Activated CD4-positive, alpha-beta T cell treated with anti-CD3 and anti-CD28 coated beads, Interleukin-2, amount 50 U/mL, for 1 hour (primary cell): Measurements from ENCODE around the gene CHD3.

Experiments used
- DNase-seq: peaks from one replicate; pipeline ENCODE4 v3.0.0-alpha.2; 2020

The CHD3 gene

DNA sequence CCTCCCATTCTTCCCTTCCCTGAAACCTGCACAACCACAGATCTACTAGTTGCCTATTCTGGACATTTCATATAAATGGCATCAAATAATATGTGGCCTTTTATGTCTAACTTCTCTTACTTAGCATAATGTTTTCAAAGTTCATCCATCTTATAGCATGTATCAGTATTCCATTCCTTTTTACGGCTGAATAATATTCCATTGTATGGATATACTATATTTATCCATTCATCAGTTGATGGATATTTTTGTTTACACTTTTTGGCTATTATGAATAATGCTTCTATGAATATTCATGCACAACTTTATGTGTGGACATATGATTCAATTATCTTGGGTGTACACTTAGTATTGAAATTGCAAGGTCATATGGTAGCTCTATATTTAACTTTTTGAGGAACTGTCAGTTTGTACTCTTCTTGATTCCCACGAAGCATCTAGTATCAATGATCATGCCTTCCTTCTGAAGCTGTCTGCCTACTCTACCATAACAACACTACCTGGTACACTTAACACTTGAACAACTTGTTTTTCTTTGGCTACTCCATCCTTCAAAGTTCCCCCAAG is 12.7 kb upstream of the CHD3 start:
- no peak for DNase-seq

DNA sequence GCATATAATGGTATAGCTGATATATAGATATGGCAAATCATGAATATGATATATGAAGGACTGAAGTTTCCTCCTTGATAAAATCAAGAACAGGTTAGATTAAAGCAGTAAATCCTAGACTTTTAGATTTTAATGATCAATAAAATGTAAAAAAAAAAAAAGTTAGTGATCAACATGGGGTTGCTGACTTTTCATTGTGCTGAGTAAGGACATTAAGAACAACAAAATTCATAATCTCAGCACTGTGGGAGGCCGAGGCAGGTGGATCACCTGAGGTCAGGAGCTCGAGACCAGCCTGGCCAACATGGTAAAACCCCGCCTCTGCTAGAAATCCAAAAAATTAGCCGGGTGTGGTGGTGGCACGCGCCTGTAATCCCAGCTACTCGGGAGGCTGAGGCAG is 10.4 kb upstream of the CHD3 start:
- no peak for DNase-seq

DNA sequence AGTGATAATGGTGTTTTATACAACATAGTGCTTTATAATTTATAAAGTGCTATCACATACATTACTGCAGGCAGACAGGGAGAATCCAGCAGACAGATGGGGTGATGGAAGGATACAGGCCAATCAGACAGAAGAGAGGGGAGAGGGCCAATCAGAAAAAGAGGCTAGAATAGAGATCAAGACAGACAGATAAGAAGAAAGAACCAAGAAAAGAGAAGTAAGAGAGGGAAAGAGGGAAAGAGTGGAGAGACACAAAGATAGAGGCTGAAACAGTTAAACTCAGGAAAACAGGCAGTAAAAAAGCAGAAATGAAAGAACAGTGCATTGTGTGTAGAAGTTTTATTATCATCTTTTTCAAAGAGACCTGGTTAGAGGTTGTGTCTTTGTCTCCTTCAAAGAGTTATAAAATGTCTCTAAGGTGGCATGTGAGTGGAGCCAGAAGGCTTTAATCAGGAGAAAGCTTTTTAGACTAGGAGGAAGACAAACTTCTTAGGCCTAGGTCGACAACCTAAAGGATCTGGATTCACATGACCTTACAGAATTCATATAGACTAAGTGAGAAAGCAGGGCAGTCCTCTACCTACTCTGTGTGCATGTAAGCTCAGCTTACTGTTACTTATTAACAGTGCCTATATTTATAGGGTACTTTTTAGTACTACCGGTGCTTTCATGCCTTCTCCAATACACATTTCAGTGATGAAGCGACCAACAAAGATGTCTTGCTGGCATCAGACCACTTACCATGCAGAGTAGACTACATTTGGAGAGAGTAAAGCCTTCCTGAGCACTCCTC is 8.3 kb upstream of the CHD3 start:
- no peak for DNase-seq

DNA sequence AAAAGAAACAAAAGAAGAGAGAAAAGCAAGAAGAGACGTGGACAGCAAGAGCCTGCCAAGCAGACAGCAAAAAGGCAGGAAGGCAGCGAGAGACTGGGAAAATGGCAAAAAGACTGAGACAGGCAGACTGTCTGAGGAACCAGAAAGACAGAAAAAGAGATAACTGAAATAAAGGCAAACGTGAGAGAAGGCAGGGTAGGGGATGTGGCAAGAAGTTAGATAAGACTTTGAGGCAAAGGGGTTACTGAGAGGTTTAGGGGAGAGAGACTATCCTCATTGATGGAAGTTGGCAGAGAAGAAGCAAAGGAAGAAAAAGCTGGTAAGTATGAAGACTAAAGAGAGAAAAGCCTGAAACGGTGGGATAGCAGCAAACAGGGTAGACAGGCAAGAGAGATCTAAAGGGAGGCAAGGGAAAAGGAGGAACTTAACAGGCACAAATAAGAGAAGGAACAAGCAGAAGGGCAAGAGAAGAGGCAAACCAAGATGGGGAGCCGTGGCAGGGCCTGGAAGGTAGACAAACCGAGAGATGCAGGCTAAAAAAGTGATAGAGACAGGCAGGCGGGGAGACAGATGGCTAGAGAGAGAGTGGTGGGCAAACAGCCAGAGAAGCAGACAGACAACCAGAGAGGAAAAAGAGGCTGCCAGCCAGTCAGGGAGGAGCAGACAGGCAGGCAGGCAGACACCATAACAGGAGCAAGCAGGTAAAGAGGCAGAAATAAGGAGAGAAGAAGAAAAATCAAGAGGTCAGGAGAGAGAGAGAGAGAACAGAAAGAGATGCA is 7.1 kb upstream of the CHD3 start:
- no peak for DNase-seq

DNA sequence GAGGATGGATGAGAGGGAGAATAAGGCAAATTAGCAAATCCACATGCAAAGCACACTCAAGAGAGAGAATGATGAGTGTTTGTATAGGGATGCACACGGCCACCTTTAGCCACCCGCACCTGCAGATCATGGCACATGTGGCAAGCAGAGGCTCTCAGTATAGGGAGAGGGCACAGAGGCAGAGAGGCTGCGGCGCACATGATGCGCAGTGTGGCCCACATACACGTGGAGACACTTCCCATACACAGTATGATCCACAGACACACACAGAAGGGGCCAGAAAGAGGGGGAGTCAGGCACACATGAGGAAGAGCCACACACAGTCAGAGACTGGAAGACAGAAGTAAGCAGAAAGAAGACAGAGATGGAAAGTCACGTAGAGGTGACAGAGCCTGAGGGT is 6.5 kb upstream of the CHD3 start:
- DNase-seq: no peak

DNA sequence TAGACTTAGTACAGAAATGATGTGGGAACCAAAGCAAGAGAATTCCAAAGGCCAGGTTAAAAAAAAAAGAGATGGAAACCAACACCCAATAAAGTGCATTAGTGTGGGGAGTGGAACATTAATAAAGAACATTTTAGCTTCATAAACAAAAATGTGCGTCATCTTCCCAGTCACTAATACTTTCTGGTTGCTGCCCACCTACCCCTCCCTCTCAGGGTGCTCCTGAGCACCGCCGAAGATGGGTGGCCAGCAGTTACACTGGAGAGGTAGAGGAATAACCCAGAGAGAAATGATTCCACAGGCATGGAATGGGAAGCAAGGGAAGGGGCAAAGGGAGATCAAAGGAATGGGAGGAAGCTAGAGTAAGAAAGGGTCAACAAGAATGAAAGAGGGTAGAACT is 6.0 kb upstream of the CHD3 start:
- no peak for DNase-seq

DNA sequence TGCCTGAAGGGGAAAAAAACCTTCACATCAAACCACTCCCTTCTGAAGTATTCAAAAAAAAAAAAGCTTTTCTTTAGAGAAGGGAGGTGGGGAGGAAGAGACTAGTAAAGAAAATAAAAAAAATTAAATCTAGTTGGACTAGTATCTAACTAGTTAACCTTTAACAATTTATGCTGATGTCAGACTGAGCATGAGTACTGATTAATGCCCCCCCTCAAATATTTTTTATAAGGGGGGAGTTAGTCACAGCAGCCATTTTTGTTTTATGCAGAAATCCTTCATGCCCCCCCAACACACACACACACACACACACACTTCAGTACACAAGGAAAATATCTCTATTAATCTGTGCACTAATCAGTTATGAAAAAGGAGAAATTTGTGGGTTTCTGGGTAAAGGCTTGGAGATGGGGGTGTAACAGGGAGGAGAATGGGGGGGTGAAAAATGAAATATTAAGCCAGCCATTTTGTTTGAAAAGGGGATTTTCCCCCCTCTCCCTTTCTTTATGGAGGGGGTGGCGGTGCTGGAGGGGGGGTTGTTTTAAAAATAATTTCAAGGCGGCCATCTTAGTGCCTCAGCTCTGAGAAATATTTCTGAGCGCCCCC is 4.7 kb upstream of the CHD3 start:
- peak; percentile 28 for DNase-seq

DNA sequence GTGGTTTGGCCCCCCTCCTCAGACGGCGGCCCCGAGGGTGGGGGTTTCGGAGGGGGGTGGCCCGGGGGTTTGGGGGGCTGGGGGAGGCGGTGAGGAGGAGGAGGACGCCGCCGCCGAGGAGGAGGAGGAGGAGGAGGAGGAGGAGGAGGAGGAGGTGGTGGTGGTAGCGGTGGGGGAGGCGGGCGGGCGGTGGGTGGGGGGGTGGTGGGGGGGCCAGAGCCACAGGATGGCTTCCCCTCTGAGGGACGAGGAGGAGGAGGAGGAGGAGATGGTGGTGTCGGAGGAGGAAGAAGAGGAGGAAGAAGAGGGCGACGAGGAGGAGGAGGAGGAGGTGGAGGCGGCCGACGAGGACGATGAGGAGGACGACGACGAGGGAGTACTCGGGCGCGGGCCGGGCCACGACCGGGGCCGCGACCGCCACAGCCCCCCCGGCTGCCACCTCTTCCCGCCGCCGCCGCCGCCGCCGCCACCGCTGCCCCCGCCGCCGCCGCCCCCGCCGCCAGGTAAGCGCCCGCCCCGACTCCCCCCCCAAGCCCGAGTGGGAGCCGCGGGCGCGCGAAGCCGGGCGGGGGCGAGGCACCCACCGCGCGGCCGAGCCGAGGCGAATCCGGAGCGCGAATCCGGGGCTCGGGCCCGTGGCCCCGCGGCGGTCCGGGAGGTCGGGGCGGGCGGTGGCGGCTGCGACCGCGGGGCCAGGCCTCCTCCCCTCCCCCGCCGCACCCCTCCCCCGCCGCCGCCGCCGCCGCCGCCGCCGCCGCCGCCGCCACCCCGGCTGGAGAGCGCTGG is 3.8 kb upstream of the CHD3 start:
- peak; percentile 33 for DNase-seq

DNA sequence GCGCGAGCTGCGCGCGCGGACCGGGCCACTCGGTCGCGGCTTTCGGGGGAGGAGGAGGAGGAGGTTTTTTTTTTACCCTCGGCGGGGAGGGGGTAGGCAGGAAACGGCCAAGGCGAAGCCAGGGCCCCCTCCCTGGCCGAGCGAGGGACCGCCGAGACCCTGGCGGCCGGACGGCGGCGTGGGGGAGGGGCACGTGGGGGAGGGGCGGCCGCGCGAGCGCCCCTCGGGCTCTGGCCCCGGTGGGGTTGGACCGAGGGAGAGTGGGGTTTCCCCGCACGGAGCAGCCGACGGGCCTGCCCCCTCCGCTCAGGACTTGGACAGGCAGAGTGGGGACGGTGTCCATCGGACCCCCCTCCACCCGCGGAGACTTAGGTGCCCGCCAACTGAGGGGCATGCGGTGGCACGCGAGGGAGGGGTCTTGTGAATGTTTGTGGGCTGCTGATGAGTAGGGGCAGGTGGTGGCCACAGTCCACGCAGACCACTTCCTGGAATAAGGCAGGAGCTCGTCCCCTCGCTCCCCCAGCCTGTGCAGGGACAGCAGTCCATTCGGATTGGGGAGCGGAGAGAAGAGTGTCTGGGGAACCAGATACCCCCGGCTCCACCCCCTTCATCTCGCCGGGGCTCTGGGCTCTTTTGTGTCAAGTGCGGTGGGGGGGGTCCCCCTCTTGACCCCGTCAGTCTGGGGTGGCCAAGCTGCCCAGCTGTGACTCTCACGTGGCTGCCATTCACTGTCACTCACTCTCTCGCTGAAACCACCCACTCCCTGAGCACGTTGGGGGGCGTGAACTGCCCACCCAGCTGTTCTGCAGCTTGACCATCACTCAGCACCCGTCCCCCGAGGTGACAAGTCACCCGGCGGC is 3.0 kb upstream of the CHD3 start:
- peak; percentile 21 for DNase-seq

DNA sequence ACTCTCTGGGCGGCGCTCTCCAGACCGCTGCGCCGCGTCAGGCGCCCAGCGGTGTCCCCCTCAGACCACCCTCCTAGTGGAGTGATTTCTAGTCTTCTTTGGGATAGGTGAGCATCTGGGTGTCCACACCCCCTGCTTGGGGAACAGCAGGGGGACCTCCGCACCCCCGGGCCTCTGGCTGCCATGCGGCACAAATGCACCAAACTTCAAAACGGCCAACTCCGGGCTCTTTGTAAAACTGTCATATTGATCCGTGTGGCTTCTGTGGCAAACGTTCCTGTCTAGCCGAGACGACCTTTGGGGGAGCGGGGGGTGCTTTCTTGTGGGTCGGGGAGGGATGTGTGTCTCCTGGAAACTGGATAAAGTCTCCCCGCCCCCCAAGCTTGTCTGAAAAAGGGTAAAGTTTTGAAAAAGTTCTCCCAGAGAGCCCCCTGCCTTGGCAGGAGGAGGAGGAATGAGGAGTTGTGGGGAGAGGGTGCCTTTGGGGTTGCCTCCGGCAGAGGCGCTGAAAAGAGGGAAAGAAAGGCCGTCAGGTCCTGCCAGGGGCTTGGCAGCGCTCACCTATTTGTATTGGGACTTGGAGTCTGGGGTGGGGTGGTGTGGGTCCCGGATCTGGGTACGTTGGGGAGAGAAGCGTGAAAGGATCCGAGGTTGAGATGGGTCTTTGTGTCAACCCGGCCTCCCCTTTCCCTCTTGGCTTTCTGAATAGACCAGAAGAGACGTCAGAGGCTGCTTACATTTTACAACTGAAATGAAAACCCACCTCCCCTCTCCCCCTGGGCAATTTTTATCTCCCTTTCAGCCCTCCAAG is 2.2 kb upstream of the CHD3 start:
- peak; percentile 68 for DNase-seq

DNA sequence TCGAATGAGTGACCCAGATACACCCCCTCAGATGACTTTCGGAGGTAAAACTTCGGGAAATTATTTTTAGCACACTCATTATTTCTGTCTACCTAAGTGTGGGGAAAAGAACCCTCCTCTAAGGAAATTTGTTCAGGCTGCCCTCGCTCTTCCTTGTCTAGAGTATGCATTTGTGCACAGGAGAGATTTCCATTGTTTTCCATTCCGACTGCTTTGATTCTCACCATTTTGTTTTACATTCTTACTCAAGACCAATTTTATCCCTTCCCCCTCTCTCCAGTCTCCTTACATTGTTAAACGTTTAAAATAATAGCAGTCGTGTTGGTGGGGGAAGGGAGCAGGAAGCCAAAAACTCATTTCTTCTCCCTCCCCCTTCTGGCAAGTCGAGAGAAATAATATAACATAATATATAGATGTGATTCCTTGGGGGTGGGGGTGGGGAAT is 1.5 kb upstream of the CHD3 start:
- DNase-seq: no peak

DNA sequence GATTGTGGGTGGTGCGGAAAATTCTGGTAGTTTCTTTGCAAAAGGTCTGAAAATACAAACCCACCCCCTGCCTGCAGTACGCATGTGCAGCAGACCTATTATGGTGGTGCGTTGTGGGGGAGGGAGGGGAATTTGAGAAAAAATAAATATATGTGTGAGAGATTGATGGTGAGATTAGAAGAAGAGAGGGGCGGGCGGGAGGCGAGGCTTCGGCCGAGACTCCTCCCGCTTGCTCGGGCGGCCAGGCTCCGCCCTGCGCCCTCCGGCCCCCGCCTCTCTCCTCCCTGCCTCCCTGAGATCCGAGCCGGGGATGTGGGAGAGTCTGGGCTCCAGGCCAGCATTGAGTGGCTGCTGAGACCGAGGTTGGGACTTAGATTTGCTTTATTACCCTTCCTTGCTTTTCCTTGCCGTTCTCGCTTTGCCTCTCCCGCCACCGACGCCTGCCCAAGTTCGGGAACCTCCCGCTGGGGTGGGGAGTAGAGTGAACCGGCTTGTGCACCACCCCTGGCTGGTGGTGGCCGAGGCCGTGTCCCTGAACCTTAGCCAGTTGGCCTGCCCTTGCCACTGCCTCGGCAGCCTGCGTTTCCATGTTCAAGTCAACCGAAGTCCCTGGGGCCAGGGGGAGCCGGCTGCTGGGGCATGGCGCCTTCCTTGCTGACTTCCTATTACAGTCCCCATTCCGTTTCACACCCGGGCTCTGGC is 956 bp upstream of the CHD3 start:
- DNase-seq: peak; percentile 83

DNA sequence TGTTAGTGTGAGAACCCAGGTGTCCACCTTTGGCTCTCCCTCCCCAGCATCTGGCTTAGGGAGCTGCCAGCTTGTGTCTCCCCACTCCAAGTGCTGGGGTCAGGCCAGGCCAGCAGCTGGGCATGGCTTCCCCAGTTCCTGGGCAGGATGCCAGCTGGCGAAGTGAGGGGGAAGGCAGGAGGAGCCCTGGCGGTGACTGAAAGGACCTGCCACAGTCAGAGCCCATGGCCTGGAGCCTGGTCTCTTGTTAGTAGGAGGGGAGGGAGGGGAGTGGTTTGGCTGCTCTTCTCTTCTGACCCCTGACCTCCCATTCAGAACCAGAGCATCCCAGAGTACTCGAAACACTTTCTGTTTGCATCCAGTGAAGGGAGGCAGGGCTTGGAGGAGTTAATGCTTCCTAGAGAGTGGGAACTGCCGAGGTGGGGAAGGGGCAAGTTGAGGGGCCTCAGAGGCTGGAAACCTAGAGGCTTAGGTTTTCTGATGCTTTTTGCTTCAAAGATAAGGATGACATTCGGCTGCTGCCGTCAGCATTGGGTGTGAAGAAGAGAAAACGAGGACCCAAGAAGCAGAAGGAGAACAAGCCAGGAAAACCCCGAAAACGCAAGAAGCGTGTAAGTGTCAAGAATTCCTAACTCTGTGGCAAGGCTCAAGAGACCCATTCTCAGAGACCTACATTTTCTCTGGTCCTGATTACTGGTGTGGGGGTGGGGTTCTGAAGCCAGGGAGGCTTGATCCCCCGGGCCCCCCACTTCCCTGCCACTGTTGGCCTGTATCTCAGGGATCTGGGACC is 772 bp downstream of the CHD3 start:
- DNase-seq: peak; percentile 37

DNA sequence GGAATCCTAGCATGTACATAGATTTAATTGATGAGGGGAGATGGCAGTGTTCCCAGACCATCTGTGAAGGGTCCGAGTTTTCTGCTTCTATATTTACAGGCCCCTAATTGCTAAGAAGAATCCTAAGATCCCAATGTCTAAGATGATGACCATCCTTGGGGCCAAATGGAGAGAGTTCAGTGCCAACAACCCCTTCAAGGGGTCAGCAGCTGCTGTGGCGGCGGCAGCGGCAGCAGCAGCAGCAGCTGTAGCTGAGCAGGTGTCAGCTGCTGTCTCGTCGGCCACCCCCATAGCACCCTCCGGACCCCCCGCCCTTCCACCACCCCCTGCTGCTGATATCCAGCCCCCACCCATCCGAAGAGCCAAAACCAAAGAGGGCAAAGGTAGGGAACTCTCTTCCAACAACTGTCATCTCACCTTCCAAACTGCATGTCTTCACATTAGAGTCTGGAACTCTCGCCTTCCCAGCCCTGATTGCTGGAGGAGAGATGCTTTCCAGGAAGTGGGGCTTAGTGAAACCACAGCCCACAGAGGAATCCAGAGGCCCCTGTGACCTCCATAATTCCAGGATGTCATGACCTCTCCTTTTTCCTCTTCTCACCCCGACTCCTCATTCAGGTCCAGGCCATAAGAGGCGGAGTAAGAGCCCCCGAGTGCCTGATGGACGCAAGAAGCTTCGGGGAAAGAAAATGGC is 4.7 kb downstream of the CHD3 start:
- DNase-seq: no peak

DNA sequence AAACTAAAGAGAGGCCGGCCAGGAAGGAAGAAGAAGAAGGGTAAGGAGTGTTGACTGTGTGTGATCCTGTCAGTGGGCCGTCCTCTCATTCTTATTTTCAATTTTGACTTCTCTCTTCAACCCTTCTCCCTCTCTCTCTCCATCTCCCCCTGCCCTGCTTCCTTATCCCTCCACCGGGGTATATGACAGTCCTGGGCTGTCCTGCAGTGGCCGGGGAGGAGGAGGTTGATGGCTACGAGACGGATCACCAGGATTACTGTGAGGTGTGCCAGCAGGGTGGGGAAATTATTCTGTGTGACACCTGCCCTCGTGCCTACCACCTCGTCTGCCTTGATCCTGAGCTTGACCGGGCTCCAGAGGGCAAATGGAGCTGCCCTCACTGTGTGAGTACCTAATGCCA is 5.6 kb downstream of the CHD3 start:
- no peak for DNase-seq

DNA sequence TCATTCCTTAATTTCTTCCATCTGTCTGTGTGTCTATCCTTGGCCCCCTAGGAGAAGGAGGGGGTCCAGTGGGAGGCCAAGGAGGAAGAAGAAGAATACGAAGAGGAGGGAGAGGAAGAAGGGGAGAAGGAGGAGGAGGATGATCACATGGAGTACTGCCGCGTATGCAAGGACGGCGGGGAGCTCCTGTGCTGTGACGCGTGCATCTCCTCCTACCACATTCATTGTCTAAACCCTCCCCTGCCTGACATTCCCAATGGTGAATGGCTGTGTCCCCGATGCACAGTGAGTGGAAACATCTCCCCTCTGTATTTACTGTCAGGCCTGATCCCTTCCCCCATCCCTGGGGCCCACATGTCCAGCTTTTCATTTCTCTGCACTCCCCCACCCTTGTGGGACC is 6.3 kb downstream of the CHD3 start:
- no peak for DNase-seq

DNA sequence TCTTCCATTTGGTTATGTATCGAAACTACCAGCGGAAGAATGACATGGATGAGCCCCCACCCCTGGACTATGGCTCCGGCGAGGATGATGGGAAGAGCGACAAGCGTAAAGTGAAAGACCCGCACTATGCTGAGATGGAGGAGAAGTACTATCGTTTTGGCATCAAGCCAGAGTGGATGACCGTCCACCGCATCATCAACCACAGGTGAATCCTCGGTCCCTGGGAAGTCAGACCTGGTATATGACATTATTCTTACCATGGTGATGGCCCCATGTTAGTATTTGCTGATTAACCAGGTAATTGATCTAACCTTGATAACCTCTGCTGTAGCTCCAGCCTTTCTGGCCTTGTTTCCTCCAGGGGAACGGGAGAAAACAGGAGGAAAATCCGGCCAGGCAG is 8.5 kb downstream of the CHD3 start:
- DNase-seq: no peak

DNA sequence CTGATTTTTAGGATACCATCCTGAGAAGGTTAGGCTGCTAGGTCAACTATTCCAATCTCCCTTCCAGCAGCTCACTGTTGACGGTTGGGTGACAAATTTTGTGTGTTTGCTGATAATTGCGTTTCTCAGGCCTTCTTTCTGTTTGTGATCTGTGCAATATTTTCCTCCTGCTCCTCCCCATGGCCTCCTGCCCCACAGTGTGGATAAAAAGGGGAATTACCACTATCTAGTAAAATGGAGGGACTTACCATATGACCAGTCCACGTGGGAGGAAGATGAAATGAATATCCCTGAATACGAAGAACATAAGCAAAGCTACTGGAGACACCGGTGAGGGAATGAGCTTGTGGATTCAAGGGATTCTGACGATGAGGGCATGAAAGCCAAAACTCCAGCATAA is 9.2 kb downstream of the CHD3 start:
- no peak for DNase-seq
